ENCODE measurements around the gene CLDN17.

Gene CLDN17, protein sequence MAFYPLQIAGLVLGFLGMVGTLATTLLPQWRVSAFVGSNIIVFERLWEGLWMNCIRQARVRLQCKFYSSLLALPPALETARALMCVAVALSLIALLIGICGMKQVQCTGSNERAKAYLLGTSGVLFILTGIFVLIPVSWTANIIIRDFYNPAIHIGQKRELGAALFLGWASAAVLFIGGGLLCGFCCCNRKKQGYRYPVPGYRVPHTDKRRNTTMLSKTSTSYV
- total RNA-seq = 0 reads per million in 3 donors

DNA sequence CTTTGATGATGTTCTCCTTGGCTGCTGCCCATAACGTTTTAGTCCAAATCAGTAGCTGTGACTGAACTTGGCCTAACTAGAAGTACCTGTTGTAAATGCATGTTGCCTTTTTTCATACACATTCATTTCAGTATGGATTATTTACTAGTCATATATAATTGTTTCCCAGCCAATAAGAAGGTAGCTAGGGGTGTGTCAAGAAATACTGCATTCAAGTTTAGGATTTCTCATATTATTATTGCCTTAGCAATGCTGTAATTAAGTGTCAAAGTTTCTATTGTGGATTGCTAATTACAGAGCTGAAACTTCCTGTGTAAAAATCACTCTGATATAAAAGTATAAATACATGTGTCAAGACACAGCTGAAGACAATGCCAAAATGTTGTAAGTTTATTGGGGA lies at the start of gene CLDN17:
CLDN17 (minus strand) TSS at position 101 of the 400 bp plus-strand sequence. CDS start 188 bp downstream, outside the sequence.
- Histone ChIP-seq H3K27me3 (replicated peaks; ENCODE audit: control insufficient read depth, insufficient read depth, low read length, poor library complexity, severe bottlenecking) (no peaks in the 10 kb centered on the region), H3K9me3 (ENCODE audit: control insufficient read depth, low read length) (no peaks in the 10 kb centered on the region), H3K27ac (ENCODE audit: insufficient read depth, low read length, poor library complexity, severe bottlenecking) (no peak within 1 kb of the TSS), H3K4me1 (ENCODE audit: control insufficient read depth, insufficient read depth, low read length, poor library complexity, severe bottlenecking) (no peaks in the 10 kb centered on the region), H3K36me3 (ENCODE audit: control insufficient read depth, insufficient read depth, low read length) (no peaks in the 10 kb centered on the region), H3K4me3 (ENCODE audit: insufficient read depth, low read depth, low read length, poor library complexity, severe bottlenecking) (no peak within 1 kb of the TSS)
- DNase-seq = no peak

DNA sequence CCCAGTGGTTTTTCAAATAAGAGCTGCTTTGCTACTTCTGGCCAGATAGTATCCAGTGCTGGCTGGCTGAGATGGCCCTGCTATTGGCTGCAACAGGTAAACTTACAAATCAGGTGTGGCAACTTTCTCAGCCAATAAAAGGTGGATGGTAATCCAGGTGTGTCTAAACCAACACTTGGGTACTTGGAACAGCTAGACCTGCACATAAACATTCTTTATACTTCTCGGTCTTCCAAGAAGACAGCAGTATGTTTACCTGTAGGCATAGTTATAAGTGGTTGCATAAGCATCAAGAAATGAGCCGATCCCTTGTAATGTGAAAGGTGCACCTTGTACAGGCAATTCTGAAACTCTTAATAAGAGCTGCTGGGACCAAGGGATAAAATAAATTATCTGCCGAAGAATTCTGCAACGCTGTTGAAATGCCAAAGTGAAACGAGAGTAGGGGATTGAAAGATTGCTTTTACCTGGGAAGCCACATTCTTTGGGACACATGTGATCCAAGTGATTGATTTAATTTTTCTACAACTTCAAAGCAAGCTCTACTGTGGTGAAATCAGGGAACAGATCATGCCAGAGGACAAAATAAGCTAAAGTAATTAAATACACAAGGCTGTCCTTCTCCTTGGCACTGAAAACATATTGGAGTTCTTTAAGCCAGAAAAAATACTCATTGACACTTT lies 49.6 kb upstream of the CLDN17 start, which contains the start of gene CLDN8:
CLDN8 (minus strand) TSS at position 57 of the 683 bp plus-strand sequence. CDS start 172 bp downstream, outside the sequence.
- no peaks in the 10 kb centered on the region for H3K27me3 ChIP-seq (replicated peaks; ENCODE audit: control insufficient read depth, insufficient read depth, low read length, poor library complexity, severe bottlenecking)

DNA sequence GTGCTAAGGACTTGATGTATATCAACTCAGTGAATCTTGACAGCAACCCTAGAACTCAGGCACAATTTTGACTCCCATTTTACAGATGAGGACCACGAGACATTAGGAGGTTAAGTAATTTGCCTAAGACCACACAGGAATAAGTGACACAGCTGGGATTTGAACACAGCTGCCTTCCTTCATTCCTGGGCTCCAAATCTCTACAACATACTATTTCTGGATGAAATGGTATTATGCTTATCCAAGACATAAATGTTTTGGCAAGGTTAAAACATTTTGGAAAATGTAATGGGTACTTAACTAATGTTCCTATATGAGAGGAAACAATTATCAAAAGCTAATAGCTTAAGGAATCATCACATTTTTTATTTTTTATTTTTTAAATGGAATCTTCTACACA lies 44.5 kb upstream of the CLDN17 start:
- H3K27ac ChIP-seq (ENCODE audit: insufficient read depth, low read length, poor library complexity, severe bottlenecking) = no peak overlapping the region
- no peak for DNase-seq
- no peaks in the 10 kb centered on the region for H3K27me3 ChIP-seq (replicated peaks; ENCODE audit: control insufficient read depth, insufficient read depth, low read length, poor library complexity, severe bottlenecking)
- no peaks in the 10 kb centered on the region for H3K36me3 ChIP-seq (ENCODE audit: control insufficient read depth, insufficient read depth, low read length)
- H3K9me3 ChIP-seq (ENCODE audit: control insufficient read depth, low read length) = no peaks in the 10 kb centered on the region
- no peaks in the 10 kb centered on the region for H3K4me1 ChIP-seq (ENCODE audit: control insufficient read depth, insufficient read depth, low read length, poor library complexity, severe bottlenecking)
- H3K4me3 ChIP-seq (ENCODE audit: insufficient read depth, low read depth, low read length, poor library complexity, severe bottlenecking) = no peak overlapping the region

More for the DNA sequence above, 49.6 kb upstream of the CLDN17 start, which contains the start of gene CLDN8:
- DNase-seq = no peak
- no peaks in the 10 kb centered on the region for H3K4me1 ChIP-seq (ENCODE audit: control insufficient read depth, insufficient read depth, low read length, poor library complexity, severe bottlenecking)
- no peak within 1 kb of the TSS for H3K27ac ChIP-seq (ENCODE audit: insufficient read depth, low read length, poor library complexity, severe bottlenecking)
- H3K9me3 ChIP-seq (ENCODE audit: control insufficient read depth, low read length) = no peaks in the 10 kb centered on the region
- H3K36me3 ChIP-seq (ENCODE audit: control insufficient read depth, insufficient read depth, low read length) = no peaks in the 10 kb centered on the region
- no peak within 1 kb of the TSS for H3K4me3 ChIP-seq (ENCODE audit: insufficient read depth, low read depth, low read length, poor library complexity, severe bottlenecking)

DNA sequence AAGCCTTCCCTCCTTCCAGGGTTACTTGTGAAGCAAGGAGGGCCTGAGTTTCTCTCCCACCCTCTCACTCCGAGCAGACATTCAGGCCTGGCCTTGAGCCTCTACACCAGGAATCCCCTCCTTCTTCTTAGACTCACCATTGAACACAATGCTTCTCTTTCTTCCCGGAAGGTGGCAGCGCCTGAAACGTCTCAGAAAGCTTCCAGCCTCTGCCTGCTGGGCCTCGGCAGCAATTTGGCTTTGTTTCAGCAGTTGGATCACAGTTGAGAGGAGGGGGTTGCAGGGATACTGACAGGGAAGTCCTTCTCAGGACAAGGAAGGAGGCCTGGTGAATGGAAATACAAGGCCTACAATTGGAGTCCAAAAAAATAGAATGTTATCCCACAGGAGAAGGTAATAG lies 43.0 kb upstream of the CLDN17 start:
- Histone ChIP-seq H3K27me3 (replicated peaks; ENCODE audit: control insufficient read depth, insufficient read depth, low read length, poor library complexity, severe bottlenecking) (no peaks in the 10 kb centered on the region), H3K27ac (ENCODE audit: insufficient read depth, low read length, poor library complexity, severe bottlenecking) (no peak overlapping the region), H3K36me3 (ENCODE audit: control insufficient read depth, insufficient read depth, low read length) (no peaks in the 10 kb centered on the region)

DNA sequence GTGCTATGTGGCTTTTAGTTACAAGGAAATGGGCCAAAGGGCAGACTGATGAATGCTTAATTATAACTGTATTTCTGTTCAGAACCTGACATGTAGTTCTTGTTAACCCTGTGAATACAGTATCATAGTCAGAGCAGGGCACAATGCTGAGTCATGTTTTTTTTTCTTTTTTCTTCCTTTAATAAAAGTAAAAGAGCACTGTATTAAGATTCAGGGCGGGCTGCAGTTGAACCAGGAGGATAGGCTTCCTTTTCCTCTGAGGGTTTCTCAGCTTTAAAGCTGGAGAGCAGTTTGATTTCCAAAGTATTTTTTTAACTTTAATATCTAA lies 40.6 kb upstream of the CLDN17 start:
- H3K36me3 ChIP-seq (ENCODE audit: control insufficient read depth, insufficient read depth, low read length) = no peaks in the 10 kb centered on the region
- no peaks in the 10 kb centered on the region for H3K4me1 ChIP-seq (ENCODE audit: control insufficient read depth, insufficient read depth, low read length, poor library complexity, severe bottlenecking)
- H3K9me3 ChIP-seq (ENCODE audit: control insufficient read depth, low read length) = no peaks in the 10 kb centered on the region
- no peaks in the 10 kb centered on the region for H3K27me3 ChIP-seq (replicated peaks; ENCODE audit: control insufficient read depth, insufficient read depth, low read length, poor library complexity, severe bottlenecking)
- DNase-seq = no peak
- no peak overlapping the region for H3K27ac ChIP-seq (ENCODE audit: insufficient read depth, low read length, poor library complexity, severe bottlenecking)
- no peak overlapping the region for H3K4me3 ChIP-seq (ENCODE audit: insufficient read depth, low read depth, low read length, poor library complexity, severe bottlenecking)

More for the DNA sequence above, 43.0 kb upstream of the CLDN17 start:
- DNase-seq = no peak
- Histone ChIP-seq H3K9me3 (ENCODE audit: control insufficient read depth, low read length) (no peaks in the 10 kb centered on the region), H3K4me1 (ENCODE audit: control insufficient read depth, insufficient read depth, low read length, poor library complexity, severe bottlenecking) (no peaks in the 10 kb centered on the region), H3K4me3 (ENCODE audit: insufficient read depth, low read depth, low read length, poor library complexity, severe bottlenecking) (no peak overlapping the region)

DNA sequence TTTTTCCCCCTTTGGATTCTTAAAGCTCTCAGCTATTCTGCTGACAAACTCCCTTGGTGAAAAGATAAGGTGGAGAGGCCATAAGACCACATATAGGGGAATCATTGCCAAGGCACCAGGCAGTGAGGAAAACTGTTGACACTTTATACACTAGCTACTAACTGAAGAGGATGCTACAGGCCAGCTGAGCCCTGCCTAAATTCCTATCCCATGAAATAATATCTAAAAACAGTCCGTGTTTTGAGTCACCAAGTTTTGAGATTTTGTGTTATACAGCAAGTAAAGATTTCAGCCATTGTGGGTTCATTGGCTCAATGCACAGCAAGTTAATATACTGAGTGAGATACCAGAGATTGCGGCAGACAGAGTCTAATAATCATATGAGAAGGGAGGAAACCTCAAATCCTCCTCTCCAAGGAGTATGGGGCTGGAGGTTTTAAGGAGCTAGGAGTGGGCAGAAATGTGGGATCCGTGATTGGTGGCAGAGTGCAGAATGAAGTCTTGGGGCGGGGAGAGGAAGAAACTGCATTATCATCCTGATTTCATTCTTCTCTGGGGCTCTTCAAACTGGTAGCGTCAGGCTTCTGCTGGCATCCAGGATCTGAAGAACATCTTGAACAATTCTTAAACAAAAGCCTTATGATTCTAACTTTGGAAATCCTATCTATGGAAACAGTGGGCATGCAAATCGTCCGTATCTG lies 40.1 kb upstream of the CLDN17 start:
- Histone ChIP-seq H3K27me3 (replicated peaks; ENCODE audit: control insufficient read depth, insufficient read depth, low read length, poor library complexity, severe bottlenecking) (no peaks in the 10 kb centered on the region), H3K4me1 (ENCODE audit: control insufficient read depth, insufficient read depth, low read length, poor library complexity, severe bottlenecking) (no peaks in the 10 kb centered on the region), H3K9me3 (ENCODE audit: control insufficient read depth, low read length) (no peaks in the 10 kb centered on the region), H3K4me3 (ENCODE audit: insufficient read depth, low read depth, low read length, poor library complexity, severe bottlenecking) (no peak overlapping the region), H3K36me3 (ENCODE audit: control insufficient read depth, insufficient read depth, low read length) (no peaks in the 10 kb centered on the region), H3K27ac (ENCODE audit: insufficient read depth, low read length, poor library complexity, severe bottlenecking) (no peak overlapping the region)
- DNase-seq = no peak

DNA sequence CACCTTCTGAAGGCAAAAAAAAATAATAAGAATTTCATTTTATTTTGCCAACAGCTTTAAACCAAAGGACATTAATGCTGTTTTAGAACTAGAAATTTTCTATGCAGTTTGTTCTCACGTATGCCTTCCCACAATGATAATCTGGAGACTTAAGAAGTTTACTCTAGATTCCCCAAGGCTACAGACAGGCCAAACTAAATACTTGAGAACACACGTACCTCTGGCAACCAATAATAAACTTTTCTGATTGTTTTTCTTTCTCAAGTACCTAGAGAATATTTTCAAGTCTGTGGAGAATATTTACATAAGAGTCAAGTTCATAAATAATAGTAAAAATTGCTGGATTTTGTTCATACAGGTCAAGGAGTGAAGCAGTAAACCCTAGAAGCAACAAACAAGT lies 33.4 kb upstream of the CLDN17 start:
- DNase-seq = no peak
- Histone ChIP-seq H3K4me1 (ENCODE audit: control insufficient read depth, insufficient read depth, low read length, poor library complexity, severe bottlenecking) (no peaks in the 10 kb centered on the region), H3K36me3 (ENCODE audit: control insufficient read depth, insufficient read depth, low read length) (no peaks in the 10 kb centered on the region), H3K27ac (ENCODE audit: insufficient read depth, low read length, poor library complexity, severe bottlenecking) (no peak overlapping the region), H3K27me3 (replicated peaks; ENCODE audit: control insufficient read depth, insufficient read depth, low read length, poor library complexity, severe bottlenecking) (no peaks in the 10 kb centered on the region), H3K4me3 (ENCODE audit: insufficient read depth, low read depth, low read length, poor library complexity, severe bottlenecking) (no peak overlapping the region), H3K9me3 (ENCODE audit: control insufficient read depth, low read length) (no peaks in the 10 kb centered on the region)

DNA sequence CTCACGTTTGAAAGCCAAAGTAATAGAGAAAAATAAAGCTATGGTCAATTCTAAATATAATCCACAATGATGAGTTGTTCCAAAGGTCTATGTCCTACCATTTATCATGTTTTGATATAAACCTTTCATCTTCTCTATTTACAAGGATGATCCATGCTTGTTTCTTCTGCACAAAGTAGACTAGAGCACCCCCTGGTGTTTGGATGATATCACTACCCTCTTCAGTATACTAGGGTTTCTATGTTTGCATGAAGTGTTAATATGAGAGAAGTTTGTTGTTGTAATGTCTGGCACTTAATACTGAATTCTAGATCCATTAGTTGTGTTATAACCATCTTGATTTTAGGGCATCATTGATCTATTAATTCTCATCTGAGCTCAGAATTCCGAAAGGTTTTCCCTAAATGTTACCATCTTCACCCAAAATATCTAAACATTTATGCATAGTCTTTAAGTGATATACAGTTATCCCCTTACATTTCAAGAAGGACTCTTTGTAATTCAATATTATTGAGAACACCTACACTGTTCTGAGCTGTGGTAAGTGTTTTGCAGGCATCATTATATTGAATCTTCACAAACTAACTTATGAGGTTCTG lies 28.2 kb upstream of the CLDN17 start:
- no peak overlapping the region for H3K27ac ChIP-seq (ENCODE audit: insufficient read depth, low read length, poor library complexity, severe bottlenecking)
- H3K4me1 ChIP-seq (ENCODE audit: control insufficient read depth, insufficient read depth, low read length, poor library complexity, severe bottlenecking) = no peaks in the 10 kb centered on the region
- no peak for DNase-seq
- no peaks in the 10 kb centered on the region for H3K36me3 ChIP-seq (ENCODE audit: control insufficient read depth, insufficient read depth, low read length)
- H3K27me3 ChIP-seq (replicated peaks; ENCODE audit: control insufficient read depth, insufficient read depth, low read length, poor library complexity, severe bottlenecking) = no peaks in the 10 kb centered on the region
- no peak overlapping the region for H3K4me3 ChIP-seq (ENCODE audit: insufficient read depth, low read depth, low read length, poor library complexity, severe bottlenecking)
- H3K9me3 ChIP-seq (ENCODE audit: control insufficient read depth, low read length) = no peaks in the 10 kb centered on the region

DNA sequence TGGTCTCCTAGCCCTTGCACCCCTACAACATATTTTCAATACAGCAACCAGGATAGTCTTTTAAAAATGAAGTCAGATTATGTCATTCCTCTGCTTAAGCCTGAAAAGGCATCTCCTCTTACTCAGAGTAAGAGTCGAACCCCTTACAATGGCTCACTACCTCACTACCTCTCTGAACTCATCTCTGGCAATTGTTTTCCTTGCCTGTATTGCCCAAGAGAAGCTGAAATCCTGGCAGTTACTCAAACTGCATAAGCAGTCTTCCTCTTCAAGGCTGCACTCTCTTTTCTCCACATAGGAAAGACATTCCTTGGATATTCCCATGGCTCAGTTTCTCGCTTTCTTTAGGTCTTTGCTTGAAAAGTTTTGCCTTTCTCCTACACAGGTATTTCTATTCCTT lies 26.6 kb upstream of the CLDN17 start:
- H3K36me3 ChIP-seq (ENCODE audit: control insufficient read depth, insufficient read depth, low read length) = no peaks in the 10 kb centered on the region
- no peak overlapping the region for H3K27ac ChIP-seq (ENCODE audit: insufficient read depth, low read length, poor library complexity, severe bottlenecking)
- H3K27me3 ChIP-seq (replicated peaks; ENCODE audit: control insufficient read depth, insufficient read depth, low read length, poor library complexity, severe bottlenecking) = no peaks in the 10 kb centered on the region
- H3K4me3 ChIP-seq (ENCODE audit: insufficient read depth, low read depth, low read length, poor library complexity, severe bottlenecking) = no peak overlapping the region
- H3K9me3 ChIP-seq (ENCODE audit: control insufficient read depth, low read length) = no peaks in the 10 kb centered on the region
- H3K4me1 ChIP-seq (ENCODE audit: control insufficient read depth, insufficient read depth, low read length, poor library complexity, severe bottlenecking) = no peaks in the 10 kb centered on the region
- no peak for DNase-seq

DNA sequence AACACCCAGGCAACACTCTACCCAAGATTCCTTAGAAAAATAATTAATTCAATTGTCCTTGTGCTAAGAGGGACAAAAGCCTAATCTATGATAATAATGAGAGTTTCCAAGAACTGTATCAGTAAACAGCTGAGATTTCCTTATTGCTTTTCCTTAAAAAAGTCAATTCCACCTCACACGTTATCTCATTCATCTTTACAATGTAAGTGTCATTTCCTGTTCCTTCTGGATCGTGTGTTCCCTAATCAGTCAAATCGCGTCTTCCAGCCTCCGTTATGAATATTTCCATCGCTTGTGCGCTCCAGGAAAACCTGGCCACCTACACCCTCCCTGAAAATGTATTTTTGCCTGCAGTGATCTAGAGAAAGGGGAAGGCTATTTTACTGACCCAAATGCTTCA lies 23.9 kb upstream of the CLDN17 start:
- Histone ChIP-seq H3K36me3 (ENCODE audit: control insufficient read depth, insufficient read depth, low read length) (no peaks in the 10 kb centered on the region), H3K27ac (ENCODE audit: insufficient read depth, low read length, poor library complexity, severe bottlenecking) (no peak overlapping the region), H3K27me3 (replicated peaks; ENCODE audit: control insufficient read depth, insufficient read depth, low read length, poor library complexity, severe bottlenecking) (no peaks in the 10 kb centered on the region), H3K4me3 (ENCODE audit: insufficient read depth, low read depth, low read length, poor library complexity, severe bottlenecking) (no peak overlapping the region), H3K4me1 (ENCODE audit: control insufficient read depth, insufficient read depth, low read length, poor library complexity, severe bottlenecking) (no peaks in the 10 kb centered on the region), H3K9me3 (ENCODE audit: control insufficient read depth, low read length) (no peaks in the 10 kb centered on the region)
- DNase-seq = no peak
